HCT116 (cell line): Measurements from ENCODE around the gene PPP6C. TPM values are rescaled to one million over a fixed set of nuclear protein-coding genes. Genes with fewer than 3 reads are reported as not detected.
"Not testable (repeated sequence)": the region's sequence is repeated elsewhere in the genome, so short reads cannot be mapped to it uniquely, and the experiment has no call there.

Source experiments
- ATAC-seq: fragments of 200-7000 bp; cut with Tn5 transposase; 2 replicates; pipeline ENCODE4 v1.9.1; 2020; ENCODE audit warnings: mild to moderate bottlenecking, moderate library complexity
- BruUV-seq: library from RNA; stranded (reverse); fragments of 400-500 nt; replicated peaks from 2 replicates; lab custom pipeline; 2021; lab: Mats Ljungman, UMichigan
- CTCF ChIA-PET: fragments of 300-600 bp; sonication (Branson Sonifier 250); formaldehyde crosslinking; loops from one replicate; lab custom pipeline; 2021; ENCODE audit warnings: antibody characterized with exemption; lab: Charles Lee
- POLR2A ChIA-PET: fragments of 300-600, 350-600 bp; sonication (Branson Sonifier 250); formaldehyde crosslinking; loops from one replicate; lab custom pipeline; 2021; ENCODE audit warnings: antibody characterized with exemption; lab: Charles Lee
- RAD21 ChIA-PET, 2 experiments: fragments of 300-600 bp; sonication (Branson Sonifier 250); formaldehyde crosslinking; loops; one replicate each; lab custom pipeline; 2023; ENCODE audit warnings: low total read pairs in 2 of 2; ENCODE audit not compliant: uncharacterized antibody in 2 of 2, unreplicated experiment in 2 of 2, low non-redundant PET in 1 of 2; lab: Charles Lee
- DNase-seq: peaks from one replicate; pipeline ENCODE4 v3.0.0-alpha.2; 2010; ENCODE audit warnings: low read depth, low spot score
- H2AFZ ChIP-seq: fragments of 200-600 bp; shearing (Covaris generic), sonication (generic); 2 replicates; pipeline ENCODE4 v1.6.1; 2017; ENCODE audit warnings: low read depth, mixed run types, mixed read lengths, antibody characterized with exemption, low read length; ENCODE audit not compliant: poor library complexity, severe bottlenecking
- H3K27ac ChIP-seq: 2 replicates; pipeline ENCODE4 v1.5.1; 2012; ENCODE audit warnings: low read depth, low read length
- H3K27me3 ChIP-seq: fragments of 200-600 bp; sonication (generic); 2 replicates; pipeline ENCODE4 v1.6.1; 2016; ENCODE audit warnings: mixed run types, low read length, mixed read lengths; ENCODE audit not compliant: insufficient read depth
- H3K36me3 ChIP-seq, 2 experiments: fragments of 200-500 bp in 1 of 2; fragments of 200-600 bp in 1 of 2; sonication (Bioruptor generic) in 1 of 2; sonication (generic) in 1 of 2; 2 replicates each; pipeline versions ENCODE4 v1.5.1 to v1.6.1; 2014 to 2016; ENCODE audit warnings: low read length in 2 of 2, inconsistent platforms in 1 of 2, mixed read lengths in 1 of 2, mixed run types in 1 of 2; ENCODE audit not compliant: insufficient read depth in 2 of 2, control insufficient read depth in 1 of 2
- H3K4me1 ChIP-seq, 2 experiments: fragments of 200-600 bp in 1 of 2; sonication (generic) in 1 of 2; 2 replicates each; pipeline versions ENCODE4 v1.5.1 to v1.6.1; 2012 to 2017; ENCODE audit warnings: low read length in 2 of 2, inconsistent platforms in 1 of 2, mild to moderate bottlenecking in 1 of 2, mixed read lengths in 1 of 2, mixed run types in 1 of 2, moderate library complexity in 1 of 2; ENCODE audit not compliant: insufficient read depth in 2 of 2, control insufficient read depth in 1 of 2
- H3K4me2 ChIP-seq: fragments of 200-600 bp; sonication (generic); 2 replicates; pipeline ENCODE4 v1.6.1; 2017; ENCODE audit warnings: mixed run types, low read length, mixed read lengths
- H3K4me3 ChIP-seq, 2 experiments: fragments of 200-600 bp in 1 of 2; sonication (generic) in 1 of 2; replicated peaks in 1 of 2; 2 replicates each; pipeline ENCODE4 v1.5.1; 2011 to 2016; ENCODE audit warnings: low read length in 2 of 2, control low read depth in 1 of 2, low read depth in 1 of 2, mild to moderate bottlenecking in 1 of 2, mixed read lengths in 1 of 2, mixed run types in 1 of 2
- H3K79me2 ChIP-seq: fragments of 200-600 bp; sonication (generic); 2 replicates; pipeline ENCODE4 v1.6.1; 2017; ENCODE audit warnings: mild to moderate bottlenecking, mixed run types, low read length, moderate library complexity, mixed read lengths; ENCODE audit not compliant: insufficient read depth
- H3K9ac ChIP-seq: fragments of 200-600 bp; sonication (generic); 2 replicates; pipeline ENCODE4 v1.6.1; 2016; ENCODE audit warnings: low read length, mixed read lengths
- H3K9me2 ChIP-seq: fragments of 200-600 bp; sonication (generic), shearing (Covaris generic); 2 replicates; pipeline ENCODE4 v1.6.1; 2017; ENCODE audit warnings: mixed run types, mild to moderate bottlenecking, moderate library complexity; ENCODE audit not compliant: insufficient read depth
- H3K9me3 ChIP-seq, 2 experiments: fragments of 200-500 bp in 1 of 2; fragments of 200-600 bp in 1 of 2; sonication (Bioruptor generic) in 1 of 2; sonication (generic) in 1 of 2; 2 replicates each; pipeline ENCODE4 v1.6.1; 2014 to 2017; ENCODE audit warnings: low read length in 2 of 2, mixed read lengths in 2 of 2, inconsistent platforms in 1 of 2, low read depth in 1 of 2, mild to moderate bottlenecking in 1 of 2, mixed run types in 1 of 2, moderate library complexity in 1 of 2; ENCODE audit not compliant: control insufficient read depth in 1 of 2, insufficient read depth in 1 of 2
- H4K20me1 ChIP-seq: fragments of 200-600 bp; sonication (generic), shearing (Covaris generic); 2 replicates; pipeline ENCODE4 v1.6.1; 2017; ENCODE audit warnings: mixed run types, mild to moderate bottlenecking, moderate library complexity; ENCODE audit not compliant: insufficient read depth
- ATF3 ChIP-seq: IDR thresholded peaks from 2 replicates; pipeline ENCODE4 v1.6.1; 2012
- CEBPB ChIP-seq: IDR thresholded peaks from 2 replicates; pipeline ENCODE4 v1.6.1; 2012; ENCODE audit warnings: low read depth
- EGR1 ChIP-seq: IDR thresholded peaks from 2 replicates; pipeline ENCODE4 v1.6.1; 2012; ENCODE audit warnings: low read depth
- ELF1 ChIP-seq: IDR thresholded peaks from 2 replicates; pipeline ENCODE4 v1.6.1; 2012; ENCODE audit warnings: low read depth, borderline replicate concordance
- EZH2phosphoT487 ChIP-seq: fragments of 200-600 bp; IDR thresholded peaks from 2 replicates; pipeline ENCODE4 v1.6.1; 2018; ENCODE audit warnings: antibody characterized with exemption, borderline replicate concordance
- FOSL1 ChIP-seq: IDR thresholded peaks from 2 replicates; pipeline ENCODE4 v1.6.1; 2012; ENCODE audit warnings: low read depth
- RAD21 ChIP-seq: IDR thresholded peaks from 2 replicates; pipeline ENCODE4 v1.6.1; 2012; ENCODE audit warnings: low read depth, mild to moderate bottlenecking
- TCF7L2 ChIP-seq: IDR thresholded peaks from 2 replicates; pipeline ENCODE4 v1.7.0; 2011; ENCODE audit warnings: borderline replicate concordance, inconsistent platforms; ENCODE audit not compliant: insufficient read depth, insufficient read length; ENCODE audit errors: extremely low read depth
- ZFX ChIP-seq: fragments of 450-650 bp; IDR thresholded peaks from 2 replicates; pipeline ENCODE4 v1.6.1; 2017
- ZNF274 ChIP-seq: fragments of 200-500 bp; sonication (Bioruptor generic); IDR thresholded peaks from 2 replicates; pipeline ENCODE4 v1.6.1; 2014; ENCODE audit warnings: mild to moderate bottlenecking, low read depth, low read length, inconsistent platforms
- intact Hi-C: fragments of 100-400 bp; cut with micrococcal nuclease; formaldehyde crosslinking; loops from 2 replicates; pipeline ENCODE4 v1.10.0; 2022
- total RNA-seq: library from RNA; stranded (reverse); gene quantifications from one replicate; pipeline ENCODE4 v1.2.1, GENCODE V29; 2021; ENCODE audit not compliant: unreplicated experiment
- TF ChIP-seq, protein P1 (sequence below): IDR thresholded peaks from 2 replicates; pipeline ENCODE4 v1.6.1; 2012; ENCODE audit warnings: low read depth

The PPP6C gene
- total RNA-seq, 1 experiment from 2014 or later: 35.4 TPM

GRCh38 chr9:125114503-125114902, 75.1 kb downstream of the PPP6C start:
- H3K9ac ChIP-seq, ATAC-seq, BruUV-seq, H3K4me2 ChIP-seq, H4K20me1 ChIP-seq, H3K9me2 ChIP-seq, H3K27ac ChIP-seq, H3K4me1 ChIP-seq, DNase-seq, H3K27me3 ChIP-seq, H2AFZ ChIP-seq, RAD21 ChIA-PET, CTCF ChIA-PET, H3K4me3 ChIP-seq, POLR2A ChIA-PET, H3K9me3 ChIP-seq, intact Hi-C loops, H3K36me3 ChIP-seq: not testable (repeated sequence)
- peaks cover 16% of the 10 kb centered on the region for H3K79me2 ChIP-seq

DNA sequence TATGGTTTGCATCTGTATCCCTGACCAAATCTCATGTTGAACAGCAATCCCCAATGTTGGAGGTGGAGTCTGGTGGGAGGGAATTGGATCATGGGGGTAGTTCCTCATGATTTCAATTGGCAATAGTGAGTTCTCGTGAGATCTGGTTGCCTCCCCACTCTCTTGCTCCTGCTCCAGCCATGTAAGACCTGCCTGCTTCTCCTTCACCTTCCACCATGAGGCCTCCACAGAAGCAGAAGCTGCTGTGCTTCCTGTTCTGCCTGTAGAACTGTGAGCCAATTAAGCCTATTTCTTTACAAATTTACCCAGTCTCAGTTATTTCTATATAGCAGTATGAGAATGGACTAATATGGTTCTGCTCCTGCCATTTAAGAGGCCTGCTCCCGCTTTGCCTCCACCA, 79.1 kb downstream of the PPP6C start:
- ChIA-PET POLR2A (no interaction called here), RAD21 (no interaction called here), CTCF (no interaction called here)
- ATAC-seq (no peak), DNase-seq (no peak)
- Histone ChIP-seq H3K27ac (no peak overlapping the region), H3K4me2 (no peak overlapping the region), H4K20me1 (no peaks in the 10 kb centered on the region), H3K4me1 (no peaks in the 10 kb centered on the region), H3K79me2 (peaks cover 16% of the 10 kb centered on the region), H3K9me3 (no peaks in the 10 kb centered on the region), H3K27me3 (no peaks in the 10 kb centered on the region), H2AFZ (no peak overlapping the region), H3K36me3 (no peaks in the 10 kb centered on the region), H3K9ac (no peak overlapping the region), H3K9me2 (no peaks in the 10 kb centered on the region)
- intact Hi-C loops: no loop called here
- BruUV-seq: no TSS peak
- TF ChIP-seq, protein P1, sequence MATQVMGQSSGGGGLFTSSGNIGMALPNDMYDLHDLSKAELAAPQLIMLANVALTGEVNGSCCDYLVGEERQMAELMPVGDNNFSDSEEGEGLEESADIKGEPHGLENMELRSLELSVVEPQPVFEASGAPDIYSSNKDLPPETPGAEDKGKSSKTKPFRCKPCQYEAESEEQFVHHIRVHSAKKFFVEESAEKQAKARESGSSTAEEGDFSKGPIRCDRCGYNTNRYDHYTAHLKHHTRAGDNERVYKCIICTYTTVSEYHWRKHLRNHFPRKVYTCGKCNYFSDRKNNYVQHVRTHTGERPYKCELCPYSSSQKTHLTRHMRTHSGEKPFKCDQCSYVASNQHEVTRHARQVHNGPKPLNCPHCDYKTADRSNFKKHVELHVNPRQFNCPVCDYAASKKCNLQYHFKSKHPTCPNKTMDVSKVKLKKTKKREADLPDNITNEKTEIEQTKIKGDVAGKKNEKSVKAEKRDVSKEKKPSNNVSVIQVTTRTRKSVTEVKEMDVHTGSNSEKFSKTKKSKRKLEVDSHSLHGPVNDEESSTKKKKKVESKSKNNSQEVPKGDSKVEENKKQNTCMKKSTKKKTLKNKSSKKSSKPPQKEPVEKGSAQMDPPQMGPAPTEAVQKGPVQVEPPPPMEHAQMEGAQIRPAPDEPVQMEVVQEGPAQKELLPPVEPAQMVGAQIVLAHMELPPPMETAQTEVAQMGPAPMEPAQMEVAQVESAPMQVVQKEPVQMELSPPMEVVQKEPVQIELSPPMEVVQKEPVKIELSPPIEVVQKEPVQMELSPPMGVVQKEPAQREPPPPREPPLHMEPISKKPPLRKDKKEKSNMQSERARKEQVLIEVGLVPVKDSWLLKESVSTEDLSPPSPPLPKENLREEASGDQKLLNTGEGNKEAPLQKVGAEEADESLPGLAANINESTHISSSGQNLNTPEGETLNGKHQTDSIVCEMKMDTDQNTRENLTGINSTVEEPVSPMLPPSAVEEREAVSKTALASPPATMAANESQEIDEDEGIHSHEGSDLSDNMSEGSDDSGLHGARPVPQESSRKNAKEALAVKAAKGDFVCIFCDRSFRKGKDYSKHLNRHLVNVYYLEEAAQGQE: no peak
- TF ChIP-seq EZH2phosphoT487 (no peak), ELF1 (no peak), CEBPB (no peak), EGR1 (no peak), ZNF274 (no peak), ZFX (no peak), RAD21 (no peak), TCF7L2 (no peak), FOSL1 (no peak), ATF3 (no peak)
- TF ChIP-seq, all 23 proteins: peak for 0
- no peak overlapping the region for H3K4me3 ChIP-seq

GRCh38 chr9:125108541-125108940, 81.1 kb downstream of the PPP6C start:
- H3K36me3 ChIP-seq, DNase-seq, H3K27ac ChIP-seq, ATAC-seq, H3K4me2 ChIP-seq, H3K9me3 ChIP-seq, POLR2A ChIA-PET, CTCF ChIA-PET, H4K20me1 ChIP-seq, BruUV-seq, RAD21 ChIA-PET, intact Hi-C loops, H3K9ac ChIP-seq, H2AFZ ChIP-seq, H3K27me3 ChIP-seq, H3K4me1 ChIP-seq, H3K9me2 ChIP-seq, H3K4me3 ChIP-seq: not testable (repeated sequence)
- peaks cover 16% of the 10 kb centered on the region for H3K79me2 ChIP-seq
